T-helper 2 cell (primary cell): ENCODE results near the gene HEXB.
"Not testable (repeated sequence)": the region's sequence is repeated elsewhere in the genome, so short reads cannot be mapped to it uniquely, and the experiment has no call there.

ENCODE experiments used
- DNase-seq, 5 experiments: peaks; one replicate each; pipeline versions ENCODE4 v3.0.0 to v3.0.0-alpha.2; 2012 to 2022

Gene HEXB

GRCh38 chr5:74659172-74659571 is 25.9 kb upstream of the HEXB start:
- DNase-seq = no peak

DNA sequence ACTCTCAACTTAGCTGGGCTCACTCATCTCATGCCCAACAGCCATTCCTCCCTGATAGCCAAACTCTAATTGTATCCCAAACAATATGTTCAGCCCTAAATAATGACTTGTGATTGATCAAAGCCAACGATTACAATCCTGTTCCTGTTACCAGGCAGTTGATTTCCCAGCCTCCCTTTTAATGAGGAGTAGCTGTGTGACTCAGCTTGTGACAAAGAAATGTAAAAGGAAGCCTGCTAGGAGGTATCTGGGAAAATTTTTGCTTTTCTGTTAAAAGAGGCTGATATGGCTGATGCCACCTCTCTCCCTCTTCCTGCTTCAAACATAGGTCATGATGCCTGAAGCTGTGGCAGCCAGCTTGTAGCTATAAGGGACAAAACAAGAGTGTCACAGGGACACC is 24.9 kb upstream of the HEXB start:
- DNase-seq = no peak

- no peak for DNase-seq
Measured at GRCh38 chr5:74660873-74661272, 24.2 kb upstream of the HEXB start.

DNA sequence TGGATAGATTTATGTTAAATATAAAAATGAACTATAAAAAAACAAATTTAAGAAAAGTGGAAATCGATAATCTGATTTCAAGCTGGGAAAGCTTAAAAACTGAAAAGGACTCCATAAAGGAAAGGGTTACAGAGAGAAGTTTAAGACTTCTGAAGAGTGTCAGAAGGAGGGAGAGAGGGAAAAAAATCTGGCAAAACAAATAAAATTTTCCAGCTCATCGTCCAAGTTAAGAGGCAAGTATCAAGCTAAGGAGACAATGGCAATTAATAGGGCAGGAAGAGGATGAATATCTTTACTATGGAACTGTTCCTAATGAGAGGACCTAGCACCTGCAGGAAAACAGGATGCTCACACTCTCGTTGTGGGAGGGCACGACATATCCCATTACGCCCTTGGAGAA is 20.5 kb upstream of the HEXB start:
- no peak for DNase-seq

- no peak for DNase-seq
Measured at GRCh38 chr5:74665273-74665672, 19.8 kb upstream of the HEXB start.

GRCh38 chr5:74665816-74666215 is 19.2 kb upstream of the HEXB start:
- no peak for DNase-seq

- DNase-seq = no peak
Measured at GRCh38 chr5:74667396-74667795, 17.6 kb upstream of the HEXB start.

- no peak for DNase-seq
Measured at GRCh38 chr5:74669821-74670220, 15.2 kb upstream of the HEXB start.

GRCh38 chr5:74670396-74671038 is 14.5 kb upstream of the HEXB start:
- no peak for DNase-seq

- DNase-seq = no peak
Measured at GRCh38 chr5:74672215-74672877, 12.7 kb upstream of the HEXB start.

DNA sequence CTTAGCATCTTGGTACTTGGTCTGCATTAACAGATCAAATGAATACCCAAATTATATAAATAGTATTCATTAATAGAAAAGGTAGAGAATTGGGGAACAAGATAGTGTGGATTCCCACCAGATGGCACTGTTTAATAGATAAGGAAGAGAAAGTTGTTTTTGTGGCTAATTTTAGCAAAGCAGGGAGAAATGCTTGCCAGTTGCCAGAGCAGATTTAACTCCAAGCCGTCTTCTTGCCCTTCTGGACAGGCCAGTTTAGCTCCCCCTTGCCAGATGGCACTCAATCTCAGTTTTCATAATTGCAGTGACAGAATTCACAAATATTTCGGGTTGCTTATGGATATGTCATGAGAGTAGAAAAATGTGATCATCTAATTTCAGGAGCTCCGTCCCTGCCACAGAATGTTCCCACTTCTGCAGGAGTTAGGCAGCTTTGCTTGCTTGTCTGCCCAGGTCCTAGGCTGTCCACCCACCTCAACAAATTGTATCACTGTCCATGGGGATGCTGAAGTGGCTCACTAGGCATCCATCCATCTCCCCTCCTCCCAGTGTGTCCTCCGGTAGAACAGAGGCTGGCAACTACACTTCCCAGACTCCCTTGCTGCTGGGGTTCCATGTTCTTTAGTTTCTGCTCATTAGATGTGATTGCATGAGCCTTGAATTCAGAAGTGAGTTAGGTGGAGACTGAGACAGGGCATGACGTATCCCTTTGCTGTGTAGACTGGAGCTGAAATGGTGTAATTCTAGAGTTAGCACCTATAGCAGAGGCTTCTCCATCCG is 11.8 kb upstream of the HEXB start:
- DNase-seq = peak in 1 of 5 experiments; percentile 24

DNA sequence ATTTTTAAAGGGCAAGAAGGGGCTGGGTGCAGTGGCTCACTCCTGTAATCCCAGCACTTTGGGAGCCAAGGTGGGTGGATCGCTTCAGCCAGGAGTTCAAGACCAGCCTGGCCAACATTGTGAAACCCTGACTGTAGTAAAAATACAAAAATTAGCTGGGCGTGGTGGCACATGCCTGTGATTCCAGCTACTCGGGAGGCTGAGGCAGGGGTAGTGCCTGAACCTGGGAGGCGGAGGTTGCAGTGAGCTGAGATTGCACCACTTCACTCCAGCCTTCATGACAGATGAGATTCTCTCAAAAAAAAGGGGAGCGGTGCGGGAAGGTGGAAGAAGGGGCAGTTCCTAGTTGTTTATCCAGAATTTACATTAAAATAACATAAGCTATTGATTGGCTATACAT is 8.6 kb upstream of the HEXB start:
- DNase-seq = not testable (repeated sequence)

DNA sequence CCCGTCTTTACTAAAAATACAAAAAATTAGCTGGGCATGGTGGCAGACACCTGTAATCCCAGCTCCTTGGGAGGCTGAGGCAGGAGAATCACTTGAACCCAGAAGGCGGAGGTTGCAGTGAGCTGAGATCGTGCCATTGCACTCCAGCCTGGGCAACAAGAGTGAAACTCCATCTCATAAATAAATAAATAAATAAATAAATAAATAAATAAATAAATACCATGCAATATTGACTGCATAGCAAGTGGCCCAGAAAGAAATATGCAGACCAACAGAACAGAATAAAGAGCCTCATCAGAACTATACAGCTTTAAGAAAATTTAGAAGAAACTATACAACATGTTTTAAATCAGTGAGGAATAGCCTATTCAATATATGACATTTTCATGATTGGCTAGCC is 6.9 kb upstream of the HEXB start:
- DNase-seq = not testable (repeated sequence)

- not testable (repeated sequence) for DNase-seq
Measured at GRCh38 chr5:74679300-74679699, 5.7 kb upstream of the HEXB start.

DNA sequence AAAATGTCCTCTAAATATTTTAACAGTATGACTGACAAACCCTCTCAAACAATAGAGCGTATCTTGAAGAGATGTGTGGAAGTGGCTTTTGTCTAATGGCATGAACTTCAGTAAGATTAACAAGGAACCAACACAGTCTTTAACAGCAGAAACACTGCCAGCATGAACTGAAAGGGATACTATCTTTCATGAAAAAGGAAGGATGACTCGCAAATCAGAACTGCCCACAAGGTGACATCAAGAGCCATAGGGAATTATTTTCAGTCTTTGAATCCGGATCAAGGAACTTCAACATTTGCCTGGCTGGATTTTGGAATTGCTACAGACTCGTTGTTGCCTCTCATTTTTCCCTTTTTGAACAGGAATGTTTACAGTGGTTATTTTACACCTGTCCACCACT is 5.1 kb upstream of the HEXB start:
- no peak for DNase-seq

DNA sequence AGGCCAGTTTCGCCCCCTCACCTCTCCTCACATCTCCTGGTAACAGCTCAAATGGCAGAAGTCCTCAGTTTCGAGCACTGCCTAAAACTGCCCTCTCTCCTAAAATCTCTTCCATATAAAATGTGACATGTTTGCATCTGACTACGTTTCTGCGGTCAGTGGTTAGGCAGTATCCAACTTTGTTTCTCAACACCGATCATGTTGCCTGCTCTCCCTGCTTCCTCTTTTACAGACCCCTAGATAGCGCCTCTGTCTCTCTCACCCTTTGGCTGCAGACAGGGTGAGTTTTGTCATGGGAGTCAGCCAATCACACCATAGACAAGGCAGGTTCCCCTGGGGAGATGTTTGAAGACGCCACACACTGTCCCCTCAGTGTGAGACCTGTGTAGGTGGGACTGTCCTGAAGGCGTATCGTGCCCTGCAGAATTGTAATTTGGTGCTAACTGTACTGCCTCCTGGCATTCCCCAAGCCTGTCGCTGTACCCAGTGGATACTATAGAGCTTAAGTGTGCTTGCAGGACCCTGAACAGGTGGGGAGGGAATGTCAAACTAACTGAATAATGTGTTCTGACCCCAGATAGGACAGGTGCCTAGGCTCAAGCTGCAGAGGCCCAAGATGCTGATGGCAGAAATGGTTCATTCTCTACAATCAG is 1.1 kb downstream of the HEXB start:
- peak in 2 of 5 experiments; percentile 3 to 5 for DNase-seq

- no peak for DNase-seq
Measured at GRCh38 chr5:74686962-74687751, 2.1 kb downstream of the HEXB start.

GRCh38 chr5:74693191-74693590 is 8.2 kb downstream of the HEXB start:
- DNase-seq = no peak

DNA sequence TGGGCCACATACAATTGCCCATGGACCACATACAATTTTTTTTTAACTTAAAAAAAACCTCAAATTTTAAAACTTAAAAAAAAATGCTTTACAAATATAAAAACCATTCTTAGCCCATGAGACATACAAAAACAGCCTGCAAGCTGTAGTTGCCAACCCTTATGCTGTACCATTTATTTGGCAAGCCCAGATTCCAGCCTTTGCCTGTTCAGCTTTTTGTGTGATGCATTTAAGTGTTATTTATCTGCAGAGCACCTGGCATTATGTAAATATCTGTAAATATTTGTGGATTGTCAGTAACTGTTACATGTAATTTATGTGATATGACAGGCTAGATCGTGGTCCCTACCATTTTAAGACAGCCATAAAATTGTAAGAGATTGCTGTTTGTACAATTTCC is 32.6 kb downstream of the HEXB start:
- DNase-seq = no peak

- no peak for DNase-seq
Measured at GRCh38 chr5:74722271-74722670, 37.2 kb downstream of the HEXB start.

DNA sequence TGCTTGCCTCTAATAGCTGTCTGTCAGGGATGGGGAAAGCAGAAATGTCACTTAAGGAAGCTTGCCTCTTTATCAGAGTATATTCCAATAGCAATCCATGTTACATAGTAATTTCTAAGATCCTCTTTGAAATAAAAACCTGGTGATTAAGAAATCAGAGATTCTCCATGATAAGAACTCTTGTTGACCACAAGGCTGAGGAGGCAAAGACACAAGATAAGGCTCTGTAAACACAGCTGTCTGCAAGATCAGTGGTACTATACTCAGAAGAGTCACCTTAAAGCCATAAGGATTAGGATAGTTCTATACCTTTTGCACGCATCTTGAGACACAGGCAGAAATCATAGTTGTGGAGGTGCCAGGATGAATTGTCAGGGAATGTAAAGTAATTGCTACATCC is 40.3 kb downstream of the HEXB start:
- DNase-seq = peak in 1 of 5 experiments; percentile 17

DNA sequence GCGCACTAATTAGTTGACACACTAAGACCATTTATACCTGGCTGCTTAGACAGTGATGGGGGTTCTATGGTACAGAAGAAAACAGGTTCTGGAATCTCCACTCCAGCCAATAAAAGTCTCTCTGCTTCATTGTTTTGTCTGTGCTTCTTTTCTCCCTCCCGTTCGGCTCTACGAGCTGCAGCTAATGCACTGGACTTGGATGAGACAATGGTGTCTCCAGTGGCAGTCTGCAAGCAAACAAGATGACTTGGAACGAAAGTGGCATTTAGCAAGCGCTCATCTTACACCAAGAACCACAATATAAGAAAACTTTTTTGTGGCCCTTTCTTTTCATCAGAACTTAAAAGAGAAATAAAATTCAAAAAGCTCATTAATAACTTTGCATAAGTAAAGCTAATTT is 51.7 kb downstream of the HEXB start:
- no peak for DNase-seq

DNA sequence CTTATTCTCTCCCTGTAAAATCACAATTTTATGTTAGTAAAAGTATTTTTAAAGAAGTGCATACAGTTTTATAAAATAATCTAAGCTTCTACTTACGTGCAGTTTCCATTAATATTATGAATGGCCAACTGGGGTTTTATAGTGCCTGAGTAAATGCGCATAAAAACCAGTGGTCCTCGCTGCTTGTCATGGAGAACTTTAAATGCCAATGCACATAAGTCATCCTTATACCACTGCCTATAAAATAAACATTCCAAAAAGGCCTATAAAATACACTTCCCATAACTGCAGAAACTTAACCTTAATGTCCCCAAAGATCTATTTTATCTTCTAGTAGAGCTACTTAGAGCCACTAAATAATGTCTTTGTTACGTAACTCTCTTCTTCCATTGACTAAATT is 53.4 kb downstream of the HEXB start:
- no peak for DNase-seq
